Endothelial cell of umbilical vein (primary cell): ENCODE measurements around the gene SLC6A2. TPM values are rescaled to one million over a fixed set of nuclear protein-coding genes. Genes with fewer than 3 reads are reported as not detected.

Experiments
- BruUV-seq: library from RNA; stranded (reverse); fragments of 400-500 nt; replicated peaks from 2 replicates; lab custom pipeline; 2021; lab: Mats Ljungman, UMichigan
- CTCF ChIA-PET: fragments of 300-600, 350-600 bp; sonication (Branson Sonifier 250); formaldehyde crosslinking; loops from one replicate; lab custom pipeline; 2021; ENCODE audit warnings: antibody characterized with exemption, inconsistent platforms; lab: Charles Lee
- POLR2A ChIA-PET: fragments of 300-600, 350-600 bp; sonication (Branson Sonifier 250); formaldehyde crosslinking; loops from one replicate; lab custom pipeline; 2021; ENCODE audit warnings: antibody characterized with exemption, inconsistent platforms; lab: Charles Lee
- DNase-seq: peaks from one replicate; pipeline ENCODE4 v3.0.0-alpha.2; 2011; ENCODE audit warnings: low read depth, low spot score
- FAIRE-seq: peaks from 2 replicates; lab custom pipeline; 2011; peaks lifted over from hg19 to GRCh38; lab: Jason Lieb, UNC
- H2AFZ ChIP-seq: 2 replicates; pipeline ENCODE4 v1.6.0; 2012; ENCODE audit warnings: low read depth, low read length, control low read depth, inconsistent platforms
- H3K27ac ChIP-seq: 2 replicates; pipeline ENCODE4 v1.5.1; 2011; ENCODE audit warnings: low read depth, mild to moderate bottlenecking, control low read depth, low read length, moderate library complexity; ENCODE audit not compliant: insufficient read depth
- H3K27me3 ChIP-seq, 2 experiments: 2 replicates each; pipeline versions ENCODE4 v1.6.0 to v1.6.1; 2011; ENCODE audit warnings: low read length in 2 of 2, mixed read lengths in 1 of 2; ENCODE audit not compliant: control insufficient read depth in 2 of 2, insufficient read depth in 2 of 2
- H3K36me3 ChIP-seq, 2 experiments: 2 replicates in 1 of 2; 3 replicates in 1 of 2; pipeline ENCODE4 v1.5.1; 2011; ENCODE audit warnings: low read length in 2 of 2, mild to moderate bottlenecking in 1 of 2, moderate library complexity in 1 of 2; ENCODE audit not compliant: control insufficient read depth in 2 of 2, insufficient read depth in 2 of 2; ENCODE audit errors: extremely low read depth in 1 of 2
- H3K4me1 ChIP-seq: 3 replicates; pipeline ENCODE4 v1.5.1; 2011; ENCODE audit warnings: mild to moderate bottlenecking, low read length; ENCODE audit not compliant: control insufficient read depth, insufficient read depth; ENCODE audit errors: extremely low read depth
- H3K4me2 ChIP-seq: 2 replicates; pipeline ENCODE4 v1.6.1; 2011; ENCODE audit warnings: low read length, control low read depth, mixed read lengths; ENCODE audit not compliant: insufficient read depth
- H3K4me3 ChIP-seq, 3 experiments: fragments of 200-600 bp in 1 of 3; sonication (generic), shearing (Covaris generic) in 1 of 3; replicated peaks in 1 of 3; 2 replicates each; pipeline ENCODE4 v1.5.1; 2011 to 2016; ENCODE audit warnings: control low read depth in 3 of 3, low read length in 3 of 3, mild to moderate bottlenecking in 2 of 3, inconsistent platforms in 1 of 3, low read depth in 1 of 3, moderate library complexity in 1 of 3; ENCODE audit not compliant: insufficient read depth in 1 of 3
- H3K79me2 ChIP-seq: 2 replicates; pipeline ENCODE4 v1.6.0; 2012; ENCODE audit warnings: low read length, inconsistent platforms; ENCODE audit not compliant: control insufficient read depth, insufficient read depth
- H3K9ac ChIP-seq: replicated peaks from 2 replicates; pipeline ENCODE3; 2011; ENCODE audit warnings: low read length, control low read depth; ENCODE audit not compliant: insufficient read depth; ENCODE audit errors: extremely low read depth
- H3K9me1 ChIP-seq: replicated peaks from 3 replicates; pipeline ENCODE4 v1.6.0; 2011; ENCODE audit warnings: mild to moderate bottlenecking, low read length; ENCODE audit not compliant: control insufficient read depth, insufficient read depth; ENCODE audit errors: extremely low read depth
- H3K9me3 ChIP-seq: replicated peaks from 2 replicates; pipeline ENCODE4 v1.5.1; 2012; ENCODE audit warnings: low read length, inconsistent platforms; ENCODE audit not compliant: control insufficient read depth, insufficient read depth
- H4K20me1 ChIP-seq: replicated peaks from 2 replicates; pipeline ENCODE3; 2011; ENCODE audit warnings: mild to moderate bottlenecking, low read length; ENCODE audit not compliant: control insufficient read depth, insufficient read depth; ENCODE audit errors: extremely low read depth
- CTCF ChIP-seq, 2 donors: IDR thresholded peaks; 1 replicate in 1 of 2; 2 replicates in 1 of 2; pipeline ENCODE4 v1.5.1; 2011; ENCODE audit warnings: low read length in 2 of 2, mild to moderate bottlenecking in 2 of 2, moderate library complexity in 2 of 2, control low read depth in 1 of 2, inconsistent platforms in 1 of 2, low read depth in 1 of 2; ENCODE audit not compliant: insufficient read depth in 1 of 2; ENCODE audit errors: extremely low read depth in 1 of 2
- EZH2 ChIP-seq: IDR thresholded peaks from 2 replicates; pipeline ENCODE4 v1.6.1; 2012; ENCODE audit warnings: borderline replicate concordance, low read depth, mild to moderate bottlenecking, moderate library complexity, low read length, inconsistent platforms; ENCODE audit not compliant: severe bottlenecking
- FOS ChIP-seq: IDR thresholded peaks from 2 replicates; pipeline ENCODE4 v1.6.1; 2011; ENCODE audit warnings: mild to moderate bottlenecking, low read length, moderate library complexity, borderline replicate concordance; ENCODE audit not compliant: insufficient read depth
- GATA2 ChIP-seq: IDR thresholded peaks from 2 replicates; pipeline ENCODE4 v1.7.0; 2011; ENCODE audit warnings: low read depth, mild to moderate bottlenecking, moderate library complexity, mixed read lengths, low read length; ENCODE audit not compliant: insufficient read length, insufficient read depth
- JUN ChIP-seq: IDR thresholded peaks from 2 replicates; pipeline ENCODE4 v1.6.1; 2011; ENCODE audit warnings: borderline replicate concordance, low read depth; ENCODE audit not compliant: insufficient read length, insufficient read depth
- MAX ChIP-seq: IDR thresholded peaks from 2 replicates; pipeline ENCODE4 v1.6.1; 2011; ENCODE audit not compliant: insufficient read depth, insufficient read length
- MYC ChIP-seq: IDR thresholded peaks from one replicate; pipeline ENCODE4 v1.6.1; 2011; ENCODE audit warnings: mild to moderate bottlenecking, low read depth, low read length
- POLR2A ChIP-seq: IDR thresholded peaks from 2 replicates; pipeline ENCODE4 v1.6.1; 2012; ENCODE audit warnings: low read depth, mild to moderate bottlenecking, control low read depth, low read length
- POLR2AphosphoS5 ChIP-seq: IDR thresholded peaks from 2 replicates; pipeline ENCODE4 v1.6.1; 2012; ENCODE audit warnings: low read depth, mild to moderate bottlenecking, control low read depth, low read length, moderate library complexity; ENCODE audit not compliant: insufficient read depth
- dilution Hi-C: fragments of 300-500 bp; cut with MboI; formaldehyde crosslinking; loops from one replicate; pipeline ENCODE4 v1.15.0; 2019; ENCODE audit warnings: low sequenced_read_pairs; ENCODE audit not compliant: extremely low pct_ligation_motif_present
- intact Hi-C: fragments of 100-400 bp; cut with micrococcal nuclease; formaldehyde crosslinking; loops from one replicate; pipeline ENCODE4 v1.10.0; 2022
- polyA plus RNA-seq, 4 experiments: library from polyadenylated mRNA; depleted of rRNA in 3 of 4; stranded (reverse) in 3 of 4; unstranded in 1 of 4; fragments of >200 nt; gene quantifications; 2 replicates each; pipeline versions ENCODE4 v1.2.1 to v1.2.3, GENCODE V29; 2011 to 2012; ENCODE audit warnings: missing spikeins in 1 of 4
- total RNA-seq: library from RNA; stranded (reverse); gene quantifications from 2 replicates; pipeline ENCODE4 v1.2.3, GENCODE V29; 2021

SLC6A2 gene
- total and polyA plus RNA-seq, 2 donors (not counting 3 experiments of a cell fraction or from before 2014, with no cell fraction given): not detected

GRCh38 chr16:55647343-55647742 is 8.4 kb upstream of the SLC6A2 start:
- H3K36me3 ChIP-seq: no peaks in the 10 kb centered on the region
- intact Hi-C loops: no loop called here
- no peaks in the 10 kb centered on the region for H3K9me1 ChIP-seq
- dilution Hi-C loops: no loop called here
- H2AFZ ChIP-seq: no peak overlapping the region
- no peak for DNase-seq
- CTCF ChIA-PET: interaction anchor here (1.2 to 2.4 kb wide), 5 partner anchors 11 to 183 kb away, joined by 3 to 9 read pairs (median 6); no protein-coding TSS in a partner anchor
- no peaks in the 10 kb centered on the region for H4K20me1 ChIP-seq
- TF ChIP-seq MYC (no peak), GATA2 (no peak), JUN (no peak), EZH2 (no peak), POLR2AphosphoS5 (no peak), MAX (no peak), FOS (no peak), POLR2A (no peak), CTCF (IDR thresholded peaks at IDR 0.05; ENCODE audit: extremely low read depth in 1 of 2, insufficient read depth in 1 of 2, low read depth in 1 of 2, low read length in 2 of 2) (no peak)
- H3K4me2 ChIP-seq: no peak overlapping the region
- no peaks in the 10 kb centered on the region for H3K9me3 ChIP-seq
- no peak for FAIRE-seq
- H3K9ac ChIP-seq: no peak overlapping the region
- peaks cover 18 to 22% of the 10 kb centered on the region in 2 experiments for H3K27me3 ChIP-seq
- BruUV-seq: no TSS peak
- no peaks in the 10 kb centered on the region for H3K79me2 ChIP-seq
- H3K27ac ChIP-seq: no peak overlapping the region
- H3K4me1 ChIP-seq: no peaks in the 10 kb centered on the region
- no peak overlapping the region for H3K4me3 ChIP-seq
- POLR2A ChIA-PET: no interaction called here
